ENCODE data around the gene SIDT1. TPM values are rescaled to one million over a fixed set of nuclear protein-coding genes. Genes with fewer than 3 reads are reported as not detected.

The SIDT1 gene
- total RNA-seq, 3 donors from 2014 or later (not counting 1 experiment from before 2014, with no cell fraction given) = 86.9 to 136 (median 101) TPM

- Histone ChIP-seq H3K27ac (ENCODE audit: low read length) (no peak overlapping the region), H3K9me3 (ENCODE audit: control insufficient read depth, insufficient read depth, low read length) (no peaks in the 10 kb centered on the region), H3K36me3 (ENCODE audit: control insufficient read depth, insufficient read depth, low read length) (peaks cover 41% of the 10 kb centered on the region), H3K4me1 (ENCODE audit: control insufficient read depth, insufficient read depth, low read length) (peaks cover 5% of the 10 kb centered on the region), H3K4me3 (ENCODE audit: low read length) (no peak overlapping the region), H3K27me3 (ENCODE audit: control insufficient read depth, insufficient read depth, low read length) (no peaks in the 10 kb centered on the region)
- WGBS (ENCODE audit: insufficient coverage) = 100% methylated on average over 1 of the region's 1 CpG
- Mint-ChIP-seq H3K27ac (peak overlapping the region in 1 of 2 donors; percentile 2), H3K36me3 (peaks cover 37% of the 10 kb centered on the region), H3K27me3 (ENCODE audit: low read depth in 2 of 2) (no peaks in the 10 kb centered on the region), H3K9me3 (no peaks in the 10 kb centered on the region), H3K4me3 (no peak overlapping the region), H3K4me1 (peaks cover 10 to 22% of the 10 kb centered on the region in 2 donors)
- TF ChIP-seq, protein P1, sequence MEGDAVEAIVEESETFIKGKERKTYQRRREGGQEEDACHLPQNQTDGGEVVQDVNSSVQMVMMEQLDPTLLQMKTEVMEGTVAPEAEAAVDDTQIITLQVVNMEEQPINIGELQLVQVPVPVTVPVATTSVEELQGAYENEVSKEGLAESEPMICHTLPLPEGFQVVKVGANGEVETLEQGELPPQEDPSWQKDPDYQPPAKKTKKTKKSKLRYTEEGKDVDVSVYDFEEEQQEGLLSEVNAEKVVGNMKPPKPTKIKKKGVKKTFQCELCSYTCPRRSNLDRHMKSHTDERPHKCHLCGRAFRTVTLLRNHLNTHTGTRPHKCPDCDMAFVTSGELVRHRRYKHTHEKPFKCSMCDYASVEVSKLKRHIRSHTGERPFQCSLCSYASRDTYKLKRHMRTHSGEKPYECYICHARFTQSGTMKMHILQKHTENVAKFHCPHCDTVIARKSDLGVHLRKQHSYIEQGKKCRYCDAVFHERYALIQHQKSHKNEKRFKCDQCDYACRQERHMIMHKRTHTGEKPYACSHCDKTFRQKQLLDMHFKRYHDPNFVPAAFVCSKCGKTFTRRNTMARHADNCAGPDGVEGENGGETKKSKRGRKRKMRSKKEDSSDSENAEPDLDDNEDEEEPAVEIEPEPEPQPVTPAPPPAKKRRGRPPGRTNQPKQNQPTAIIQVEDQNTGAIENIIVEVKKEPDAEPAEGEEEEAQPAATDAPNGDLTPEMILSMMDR (IDR thresholded peaks at IDR 0.05) = no peak
- ATAC-seq (no peak), DNase-seq (no peak)
- intact Hi-C loops (cut with micrococcal nuclease) = no loop called here
Observed at GRCh38 chr3:113663761-113664160, 131.4 kb downstream of the SIDT1 start.

GRCh38 chr3:113664523-113665094 is 132.3 kb downstream of the SIDT1 start:
- peak in 1 of 3 donors; percentile 73 for ATAC-seq
- DNase-seq = no peak
- H3K4me1 Mint-ChIP-seq = peaks cover 10 to 18% of the 10 kb centered on the region in 2 donors
- Histone ChIP-seq H3K4me1 (ENCODE audit: control insufficient read depth, insufficient read depth, low read length) (peaks cover 5% of the 10 kb centered on the region), H3K4me3 (ENCODE audit: low read length) (no peak overlapping the region), H3K27ac (ENCODE audit: low read length) (no peak overlapping the region), H3K27me3 (ENCODE audit: control insufficient read depth, insufficient read depth, low read length) (no peaks in the 10 kb centered on the region), H3K9me3 (ENCODE audit: control insufficient read depth, insufficient read depth, low read length) (no peaks in the 10 kb centered on the region), H3K36me3 (ENCODE audit: control insufficient read depth, insufficient read depth, low read length) (peaks cover 33% of the 10 kb centered on the region)
- intact Hi-C loops (cut with micrococcal nuclease) = no loop called here
- H3K27me3 Mint-ChIP-seq (ENCODE audit: low read depth in 2 of 2) = no peaks in the 10 kb centered on the region
- no peak overlapping the region for H3K4me3 Mint-ChIP-seq
- H3K9me3 Mint-ChIP-seq = no peaks in the 10 kb centered on the region
- TF ChIP-seq, protein P1 (IDR thresholded peaks at IDR 0.05) = no peak
- H3K27ac Mint-ChIP-seq = peak overlapping the region; percentile 10 to 42
- H3K36me3 Mint-ChIP-seq = peaks cover 28% of the 10 kb centered on the region

- H3K4me3 Mint-ChIP-seq = no peak overlapping the region
- H3K36me3 Mint-ChIP-seq = peaks cover 13% of the 10 kb centered on the region
Observed at GRCh38 chr3:113668015-113668414, 135.7 kb downstream of the SIDT1 start.

More at GRCh38 chr3:113668015-113668414, 135.7 kb downstream of the SIDT1 start:
- intact Hi-C loops (cut with micrococcal nuclease) = no loop called here
- 49% methylated on average over 4 of the region's 4 CpGs for WGBS (ENCODE audit: insufficient coverage)
- no peak overlapping the region for H3K27ac Mint-ChIP-seq
- TF ChIP-seq, protein P1 (IDR thresholded peaks at IDR 0.05) = no peak
- H3K4me3 ChIP-seq (ENCODE audit: low read length) = no peak overlapping the region
- DNase-seq = no peak
- no peaks in the 10 kb centered on the region for H3K27me3 ChIP-seq (ENCODE audit: control insufficient read depth, insufficient read depth, low read length)
- H3K36me3 ChIP-seq (ENCODE audit: control insufficient read depth, insufficient read depth, low read length) = peaks cover 29% of the 10 kb centered on the region
- no peaks in the 10 kb centered on the region for H3K27me3 Mint-ChIP-seq (ENCODE audit: low read depth in 2 of 2)
- H3K27ac ChIP-seq (ENCODE audit: low read length) = no peak overlapping the region
- H3K4me1 Mint-ChIP-seq = peaks cover 13 to 15% of the 10 kb centered on the region in 2 donors
- no peaks in the 10 kb centered on the region for H3K9me3 Mint-ChIP-seq
- no peaks in the 10 kb centered on the region for H3K9me3 ChIP-seq (ENCODE audit: control insufficient read depth, insufficient read depth, low read length)
- H3K4me1 ChIP-seq (ENCODE audit: control insufficient read depth, insufficient read depth, low read length) = peaks cover 5% of the 10 kb centered on the region
- no peak for ATAC-seq
